ENCODE results near the gene LIMA1. TPM values are rescaled to one million over a fixed set of nuclear protein-coding genes. Genes with fewer than 3 reads are reported as not detected.
"Not testable (repeated sequence)": the region's sequence is repeated elsewhere in the genome, so short reads cannot be mapped to it uniquely, and the experiment has no call there.

LIMA1 gene
- total RNA-seq, 1 experiment from 2014 or later: 48.9 TPM

GRCh38 chr12:50160643-50161042 lies 122.7 kb downstream of the LIMA1 start:
- Mint-ChIP-seq H3K27ac (ENCODE audit: unreplicated experiment) (no peak overlapping the region), H3K4me3 (ENCODE audit: low read depth, unreplicated experiment) (no peak overlapping the region), H3K4me1 (ENCODE audit: low read depth, unreplicated experiment) (no peaks in the 10 kb centered on the region), H3K9me3 (ENCODE audit: low read depth, unreplicated experiment) (no peaks in the 10 kb centered on the region), H3K27me3 (ENCODE audit: unreplicated experiment) (no peaks in the 10 kb centered on the region), H3K36me3 (ENCODE audit: insufficient read depth, unreplicated experiment) (no peaks in the 10 kb centered on the region)
- TF ChIP-seq, protein P1, sequence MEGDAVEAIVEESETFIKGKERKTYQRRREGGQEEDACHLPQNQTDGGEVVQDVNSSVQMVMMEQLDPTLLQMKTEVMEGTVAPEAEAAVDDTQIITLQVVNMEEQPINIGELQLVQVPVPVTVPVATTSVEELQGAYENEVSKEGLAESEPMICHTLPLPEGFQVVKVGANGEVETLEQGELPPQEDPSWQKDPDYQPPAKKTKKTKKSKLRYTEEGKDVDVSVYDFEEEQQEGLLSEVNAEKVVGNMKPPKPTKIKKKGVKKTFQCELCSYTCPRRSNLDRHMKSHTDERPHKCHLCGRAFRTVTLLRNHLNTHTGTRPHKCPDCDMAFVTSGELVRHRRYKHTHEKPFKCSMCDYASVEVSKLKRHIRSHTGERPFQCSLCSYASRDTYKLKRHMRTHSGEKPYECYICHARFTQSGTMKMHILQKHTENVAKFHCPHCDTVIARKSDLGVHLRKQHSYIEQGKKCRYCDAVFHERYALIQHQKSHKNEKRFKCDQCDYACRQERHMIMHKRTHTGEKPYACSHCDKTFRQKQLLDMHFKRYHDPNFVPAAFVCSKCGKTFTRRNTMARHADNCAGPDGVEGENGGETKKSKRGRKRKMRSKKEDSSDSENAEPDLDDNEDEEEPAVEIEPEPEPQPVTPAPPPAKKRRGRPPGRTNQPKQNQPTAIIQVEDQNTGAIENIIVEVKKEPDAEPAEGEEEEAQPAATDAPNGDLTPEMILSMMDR (IDR thresholded peaks at IDR 0.05; ENCODE audit: unreplicated experiment): no peak
- no TSS peak for BruUV-seq (replicated peaks)
- no peak for DNase-seq
- CTCF ChIA-PET: interaction anchor here (0.7 kb wide), 1 partner anchor 332 kb away, joined by 7 read pairs; the partner anchor contains the start of gene NCKAP5L
- intact Hi-C loops (cut with micrococcal nuclease; ENCODE audit: unreplicated experiment): no loop called here

GRCh38 chr12:50157259-50157658 lies 126.1 kb downstream of the LIMA1 start:
- no peaks in the 10 kb centered on the region for H3K4me1 Mint-ChIP-seq (ENCODE audit: low read depth, unreplicated experiment)
- DNase-seq: no peak
- intact Hi-C loops (cut with micrococcal nuclease; ENCODE audit: unreplicated experiment): no loop called here
- no peaks in the 10 kb centered on the region for H3K27me3 Mint-ChIP-seq (ENCODE audit: unreplicated experiment)
- H3K27ac Mint-ChIP-seq (ENCODE audit: unreplicated experiment): no peak overlapping the region
- H3K9me3 Mint-ChIP-seq (ENCODE audit: low read depth, unreplicated experiment): no peaks in the 10 kb centered on the region
- CTCF ChIA-PET: no interaction called here
- BruUV-seq (replicated peaks): no TSS peak
- no peaks in the 10 kb centered on the region for H3K36me3 Mint-ChIP-seq (ENCODE audit: insufficient read depth, unreplicated experiment)
- no peak overlapping the region for H3K4me3 Mint-ChIP-seq (ENCODE audit: low read depth, unreplicated experiment)
- TF ChIP-seq, protein P1 (IDR thresholded peaks at IDR 0.05; ENCODE audit: unreplicated experiment): no peak

GRCh38 chr12:50156641-50157040 lies 126.7 kb downstream of the LIMA1 start:
- TF ChIP-seq, protein P1 (IDR thresholded peaks at IDR 0.05; ENCODE audit: unreplicated experiment): no peak
- H3K27ac Mint-ChIP-seq (ENCODE audit: unreplicated experiment): no peak overlapping the region
- H3K9me3 Mint-ChIP-seq (ENCODE audit: low read depth, unreplicated experiment): no peaks in the 10 kb centered on the region
- peaks cover under 1% of the 10 kb centered on the region for H3K4me1 Mint-ChIP-seq (ENCODE audit: low read depth, unreplicated experiment)
- intact Hi-C loops (cut with micrococcal nuclease; ENCODE audit: unreplicated experiment): no loop called here
- no TSS peak for BruUV-seq (replicated peaks)
- H3K4me3 Mint-ChIP-seq (ENCODE audit: low read depth, unreplicated experiment): no peak overlapping the region
- CTCF ChIA-PET: no interaction called here
- H3K27me3 Mint-ChIP-seq (ENCODE audit: unreplicated experiment): no peaks in the 10 kb centered on the region
- H3K36me3 Mint-ChIP-seq (ENCODE audit: insufficient read depth, unreplicated experiment): no peaks in the 10 kb centered on the region
- no peak for DNase-seq

DNA sequence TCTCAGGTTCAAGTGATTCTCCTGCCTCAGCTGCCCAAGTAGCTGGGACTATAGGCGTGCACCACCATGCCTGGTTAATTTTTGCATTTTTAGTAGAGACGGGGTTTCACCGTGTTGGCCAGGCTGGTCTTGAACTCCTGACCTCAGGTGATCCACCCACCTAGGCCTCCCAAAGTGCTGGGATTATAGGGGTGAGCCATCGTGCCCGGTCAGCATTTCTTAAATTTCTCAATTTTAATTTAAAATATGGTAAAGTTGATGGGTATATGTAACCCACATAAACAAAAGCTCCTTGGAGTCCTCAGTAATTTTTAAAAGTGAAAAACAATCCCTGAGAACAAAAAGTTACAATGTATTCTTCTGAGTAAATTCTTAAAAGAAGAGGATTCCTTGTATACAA lies 128.4 kb downstream of the LIMA1 start:
- H3K4me1 Mint-ChIP-seq (ENCODE audit: low read depth, unreplicated experiment); H3K27me3 Mint-ChIP-seq (ENCODE audit: unreplicated experiment); intact Hi-C loops (cut with micrococcal nuclease; ENCODE audit: unreplicated experiment); CTCF ChIA-PET; H3K9me3 Mint-ChIP-seq (ENCODE audit: low read depth, unreplicated experiment); BruUV-seq (replicated peaks); H3K27ac Mint-ChIP-seq (ENCODE audit: unreplicated experiment); DNase-seq; H3K36me3 Mint-ChIP-seq (ENCODE audit: insufficient read depth, unreplicated experiment); H3K4me3 Mint-ChIP-seq (ENCODE audit: low read depth, unreplicated experiment): not testable (repeated sequence)

DNA sequence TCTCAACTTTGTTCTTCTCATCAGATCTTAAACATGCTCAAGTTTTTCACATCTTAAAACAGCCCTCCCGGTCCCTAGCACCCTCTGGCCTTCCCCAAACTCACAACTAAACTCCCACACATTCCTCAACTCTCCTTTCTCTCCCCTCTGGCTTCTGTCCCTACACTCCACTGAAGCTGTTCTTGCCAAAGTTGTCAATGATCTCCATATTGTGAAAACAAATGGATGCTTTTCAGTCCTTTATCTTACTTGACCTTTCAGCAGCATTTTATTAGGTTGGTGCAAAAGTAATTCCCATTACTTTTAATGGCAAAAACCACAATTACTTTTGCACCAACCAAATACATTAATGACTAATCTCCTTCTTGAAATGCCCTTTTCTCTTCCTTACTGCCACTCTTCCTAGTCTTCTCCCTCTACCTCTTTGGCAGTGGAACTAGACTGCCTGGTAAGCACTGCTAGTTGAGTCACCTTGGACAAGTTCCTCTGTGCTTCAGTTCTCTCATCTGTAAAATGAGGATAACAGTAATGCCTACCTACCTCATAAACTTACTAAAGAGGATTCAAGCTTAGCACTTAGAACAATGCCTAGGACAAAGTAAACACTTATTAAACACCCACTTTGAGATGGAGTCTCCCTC lies 132.2 kb downstream of the LIMA1 start:
- TF ChIP-seq, protein P1 (IDR thresholded peaks at IDR 0.05; ENCODE audit: unreplicated experiment): no peak
- Mint-ChIP-seq H3K27ac (ENCODE audit: unreplicated experiment) (no peak overlapping the region), H3K36me3 (ENCODE audit: insufficient read depth, unreplicated experiment) (no peaks in the 10 kb centered on the region), H3K4me3 (ENCODE audit: low read depth, unreplicated experiment) (no peak overlapping the region), H3K27me3 (ENCODE audit: unreplicated experiment) (no peaks in the 10 kb centered on the region), H3K9me3 (ENCODE audit: low read depth, unreplicated experiment) (no peaks in the 10 kb centered on the region), H3K4me1 (ENCODE audit: low read depth, unreplicated experiment) (peaks cover 5% of the 10 kb centered on the region)
- CTCF ChIA-PET: interaction anchor here (0.8 kb wide), 1 partner anchor 39 kb away, joined by 3 read pairs; the partner anchor contains the start of gene COX14
- DNase-seq: no peak
- intact Hi-C loops (cut with micrococcal nuclease; ENCODE audit: unreplicated experiment): no loop called here
- no TSS peak for BruUV-seq (replicated peaks)
